HG02852 (cell line): ENCODE measurements around the gene CBLB.

Experiments
- ATAC-seq: cut with Tn5 transposase; IDR thresholded peaks from one replicate; pipeline ENCODE4 v1.9.1; 2021; ENCODE audit warnings: mild to moderate bottlenecking, moderate library complexity; ENCODE audit not compliant: unreplicated experiment

The CBLB gene

GRCh38 chr3:105847865-105848264, 20.9 kb downstream of the CBLB start:
- ATAC-seq, result no peak

- ATAC-seq, result no peak
Measured at GRCh38 chr3:105847452-105847851, 21.4 kb downstream of the CBLB start.

GRCh38 chr3:105846809-105847208, 22.0 kb downstream of the CBLB start:
- ATAC-seq, result no peak

- ATAC-seq, result no peak
Measured at GRCh38 chr3:105845488-105845887, 23.3 kb downstream of the CBLB start.

GRCh38 chr3:105844704-105845103, 24.1 kb downstream of the CBLB start:
- no peak for ATAC-seq

- no peak for ATAC-seq
Measured at GRCh38 chr3:105843994-105844393, 24.8 kb downstream of the CBLB start.

- no peak for ATAC-seq
Measured at GRCh38 chr3:105842943-105843342, 25.9 kb downstream of the CBLB start.

- ATAC-seq, result no peak
Measured at GRCh38 chr3:105842449-105842848, 26.4 kb downstream of the CBLB start.

- ATAC-seq, result no peak
Measured at GRCh38 chr3:105837947-105838346, 30.9 kb downstream of the CBLB start.

GRCh38 chr3:105837143-105837740, 31.6 kb downstream of the CBLB start:
- peak; percentile 92 for ATAC-seq

- peak; percentile 51 for ATAC-seq
Measured at GRCh38 chr3:105836533-105836932, 32.3 kb downstream of the CBLB start.

- ATAC-seq, result no peak
Measured at GRCh38 chr3:105835606-105836005, 33.2 kb downstream of the CBLB start.

- no peak for ATAC-seq
Measured at GRCh38 chr3:105834768-105835167, 34.0 kb downstream of the CBLB start.

GRCh38 chr3:105832644-105833043, 36.2 kb downstream of the CBLB start:
- ATAC-seq, result no peak

GRCh38 chr3:105830836-105831235, 38.0 kb downstream of the CBLB start:
- no peak for ATAC-seq

- no peak for ATAC-seq
Measured at GRCh38 chr3:105829871-105830622, 38.8 kb downstream of the CBLB start.

- no peak for ATAC-seq
Measured at GRCh38 chr3:105829229-105829628, 39.6 kb downstream of the CBLB start.

GRCh38 chr3:105828703-105829102, 40.1 kb downstream of the CBLB start:
- no peak for ATAC-seq

GRCh38 chr3:105827959-105828358, 40.9 kb downstream of the CBLB start:
- no peak for ATAC-seq

GRCh38 chr3:105826778-105827634, 41.8 kb downstream of the CBLB start:
- ATAC-seq, result peak; percentile 39

- ATAC-seq, result no peak
Measured at GRCh38 chr3:105824129-105824528, 44.7 kb downstream of the CBLB start.
